LNCaP clone FGC (cell line): Measurements from ENCODE around the gene FAM241A.
"Not testable (repeated sequence)": the region's sequence is repeated elsewhere in the genome, so short reads cannot be mapped to it uniquely, and the experiment has no call there.

Experiments used
- DNase-seq: peaks from one replicate; pipeline ENCODE4 v3.0.0-alpha.2; 2011; ENCODE audit warnings: low read depth
- H3K4me3 ChIP-seq: 2 replicates; pipeline ENCODE4 v1.5.1; 2011; ENCODE audit warnings: mild to moderate bottlenecking, low read depth, low read length, control low read depth
- TF ChIP-seq, protein P1 (sequence below): IDR thresholded peaks from 2 replicates; pipeline ENCODE4 v1.5.1; 2012; ENCODE audit warnings: mild to moderate bottlenecking; ENCODE audit not compliant: control insufficient read depth, insufficient read depth; ENCODE audit errors: extremely low read depth

The FAM241A gene

DNA sequence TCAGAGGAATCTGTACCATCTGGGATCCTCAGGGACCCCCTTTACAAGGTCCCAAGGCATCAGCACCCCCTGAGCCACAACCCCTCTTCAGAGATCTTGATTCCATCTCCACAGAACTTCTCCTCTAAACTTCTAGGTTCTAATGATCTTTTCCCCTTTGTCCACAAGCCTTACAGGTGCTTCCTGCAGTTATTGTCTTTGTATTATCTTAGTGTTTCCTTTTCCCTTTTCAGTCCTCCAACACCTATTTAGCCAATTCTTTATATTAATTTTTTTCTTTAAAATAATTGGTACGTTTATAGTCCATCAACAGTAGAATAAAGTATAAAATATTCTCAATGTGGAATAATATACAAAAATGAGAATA is 35.2 kb upstream of the FAM241A start:
- TF ChIP-seq, protein P1, sequence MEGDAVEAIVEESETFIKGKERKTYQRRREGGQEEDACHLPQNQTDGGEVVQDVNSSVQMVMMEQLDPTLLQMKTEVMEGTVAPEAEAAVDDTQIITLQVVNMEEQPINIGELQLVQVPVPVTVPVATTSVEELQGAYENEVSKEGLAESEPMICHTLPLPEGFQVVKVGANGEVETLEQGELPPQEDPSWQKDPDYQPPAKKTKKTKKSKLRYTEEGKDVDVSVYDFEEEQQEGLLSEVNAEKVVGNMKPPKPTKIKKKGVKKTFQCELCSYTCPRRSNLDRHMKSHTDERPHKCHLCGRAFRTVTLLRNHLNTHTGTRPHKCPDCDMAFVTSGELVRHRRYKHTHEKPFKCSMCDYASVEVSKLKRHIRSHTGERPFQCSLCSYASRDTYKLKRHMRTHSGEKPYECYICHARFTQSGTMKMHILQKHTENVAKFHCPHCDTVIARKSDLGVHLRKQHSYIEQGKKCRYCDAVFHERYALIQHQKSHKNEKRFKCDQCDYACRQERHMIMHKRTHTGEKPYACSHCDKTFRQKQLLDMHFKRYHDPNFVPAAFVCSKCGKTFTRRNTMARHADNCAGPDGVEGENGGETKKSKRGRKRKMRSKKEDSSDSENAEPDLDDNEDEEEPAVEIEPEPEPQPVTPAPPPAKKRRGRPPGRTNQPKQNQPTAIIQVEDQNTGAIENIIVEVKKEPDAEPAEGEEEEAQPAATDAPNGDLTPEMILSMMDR: no peak
- H3K4me3 ChIP-seq: no peak overlapping the region

DNA sequence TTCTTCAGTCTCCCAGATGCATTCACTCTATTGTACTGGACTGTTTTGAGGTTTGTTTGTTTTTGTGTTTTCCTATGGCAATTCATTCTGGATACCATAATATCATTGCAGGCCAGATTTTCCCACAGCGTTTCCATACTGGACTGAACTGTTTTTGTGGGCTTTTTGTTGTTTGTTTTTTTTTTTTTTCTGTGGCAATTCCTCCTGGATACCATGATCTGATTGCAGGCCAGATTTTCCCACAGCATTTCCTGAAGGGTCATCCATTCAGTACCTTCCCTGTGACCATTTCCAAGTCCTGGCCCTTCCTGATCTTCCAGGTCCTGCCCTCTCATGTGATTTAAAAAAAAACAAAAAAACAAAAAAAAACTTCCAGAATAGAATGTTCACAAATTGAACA is 33.9 kb upstream of the FAM241A start:
- H3K4me3 ChIP-seq: no peak overlapping the region

More for the DNA sequence above, 35.2 kb upstream of the FAM241A start:
- no peak for DNase-seq

DNA sequence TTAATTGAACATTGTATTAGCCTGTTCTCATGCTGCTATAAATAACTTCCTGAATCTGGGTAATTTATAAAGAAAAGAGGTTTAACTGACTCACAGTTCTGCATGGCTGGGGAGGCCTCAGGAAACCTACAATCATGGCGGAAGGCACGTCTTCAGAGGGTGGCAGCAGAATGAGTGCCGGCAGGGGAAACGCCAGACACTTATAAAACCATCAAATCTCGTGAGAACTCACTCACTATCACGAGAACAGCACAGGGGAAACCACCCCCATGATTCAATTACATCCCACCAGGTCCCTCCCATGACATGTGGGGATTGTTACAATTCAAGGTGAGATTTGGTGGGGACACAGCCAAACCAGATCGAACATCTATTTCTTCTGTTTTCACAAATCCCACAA is 33.2 kb upstream of the FAM241A start:
- not testable (repeated sequence) for H3K4me3 ChIP-seq, DNase-seq

More for the DNA sequence above, 33.9 kb upstream of the FAM241A start:
- TF ChIP-seq, protein P1: no peak
- DNase-seq: no peak

DNA sequence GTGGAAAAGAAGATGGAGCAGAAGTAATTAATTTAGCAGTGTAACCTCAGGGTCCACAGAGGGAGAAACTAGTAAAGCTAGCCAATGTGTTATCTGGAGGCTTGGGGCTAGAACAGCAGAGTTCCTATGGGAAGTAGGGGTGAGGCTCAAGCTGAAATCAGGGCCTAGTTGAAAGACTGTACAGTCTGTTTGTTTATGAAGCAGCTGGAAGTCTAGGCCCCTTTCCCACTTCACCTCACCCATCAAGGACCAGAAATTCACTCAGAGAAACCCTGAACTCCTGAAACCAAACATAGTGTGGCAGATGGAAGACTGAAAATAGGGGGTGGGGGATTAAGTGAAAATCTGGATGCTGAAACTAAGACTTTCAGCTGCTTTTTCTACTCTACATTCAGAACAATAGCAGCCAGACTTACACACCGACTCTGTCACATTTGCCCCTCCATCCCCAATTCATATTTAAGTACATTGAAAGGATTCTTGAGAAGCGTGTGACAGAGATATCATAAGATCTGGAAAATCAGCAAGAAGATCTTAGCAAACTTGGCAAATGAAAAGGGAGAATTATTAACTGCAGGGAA is 32.6 kb upstream of the FAM241A start:
- TF ChIP-seq, protein P1: no peak
- no peak for DNase-seq

DNA sequence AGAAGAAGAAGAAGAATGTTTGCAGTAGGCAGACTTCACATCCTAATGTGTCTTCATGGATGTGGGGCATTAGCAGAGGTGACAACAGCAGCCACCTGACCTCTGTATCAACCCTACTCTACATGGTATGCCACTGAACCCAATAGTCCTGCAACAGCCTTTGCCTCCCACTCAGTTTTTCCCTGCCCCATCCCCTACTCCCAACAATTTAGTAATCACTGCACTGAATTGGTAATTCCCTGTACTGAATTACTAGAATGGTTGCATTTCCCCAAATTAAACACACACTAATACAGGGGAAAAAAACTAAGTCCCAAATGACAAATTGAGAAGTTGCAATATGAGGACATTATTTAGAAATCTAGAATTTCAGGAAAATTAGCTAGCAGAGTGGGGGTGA is 31.4 kb upstream of the FAM241A start:
- no peak overlapping the region for H3K4me3 ChIP-seq
- TF ChIP-seq, protein P1: no peak
- DNase-seq: no peak

More for the DNA sequence above, 32.6 kb upstream of the FAM241A start:
- no peak overlapping the region for H3K4me3 ChIP-seq

DNA sequence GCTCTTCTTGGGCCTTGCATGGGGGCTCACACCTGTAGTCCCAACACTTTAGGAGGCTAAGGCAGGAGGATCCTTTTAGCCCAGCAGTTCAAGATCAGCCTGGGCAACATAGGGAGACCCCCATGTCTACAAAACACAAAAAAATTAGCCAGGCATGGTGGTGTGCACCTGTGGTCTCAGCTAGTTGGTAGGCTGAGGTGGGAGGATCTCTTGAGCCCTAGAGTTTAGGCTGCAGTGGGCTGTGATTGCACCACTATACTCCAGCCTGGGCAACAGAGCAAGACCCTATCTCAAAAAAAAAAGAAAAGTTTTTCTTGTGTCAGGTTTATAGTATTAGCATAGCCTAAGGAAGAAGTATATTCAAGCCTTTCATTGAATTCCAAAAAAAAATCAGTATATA is 30.8 kb upstream of the FAM241A start:
- H3K4me3 ChIP-seq: no peak overlapping the region
- DNase-seq: no peak
- TF ChIP-seq, protein P1: no peak

DNA sequence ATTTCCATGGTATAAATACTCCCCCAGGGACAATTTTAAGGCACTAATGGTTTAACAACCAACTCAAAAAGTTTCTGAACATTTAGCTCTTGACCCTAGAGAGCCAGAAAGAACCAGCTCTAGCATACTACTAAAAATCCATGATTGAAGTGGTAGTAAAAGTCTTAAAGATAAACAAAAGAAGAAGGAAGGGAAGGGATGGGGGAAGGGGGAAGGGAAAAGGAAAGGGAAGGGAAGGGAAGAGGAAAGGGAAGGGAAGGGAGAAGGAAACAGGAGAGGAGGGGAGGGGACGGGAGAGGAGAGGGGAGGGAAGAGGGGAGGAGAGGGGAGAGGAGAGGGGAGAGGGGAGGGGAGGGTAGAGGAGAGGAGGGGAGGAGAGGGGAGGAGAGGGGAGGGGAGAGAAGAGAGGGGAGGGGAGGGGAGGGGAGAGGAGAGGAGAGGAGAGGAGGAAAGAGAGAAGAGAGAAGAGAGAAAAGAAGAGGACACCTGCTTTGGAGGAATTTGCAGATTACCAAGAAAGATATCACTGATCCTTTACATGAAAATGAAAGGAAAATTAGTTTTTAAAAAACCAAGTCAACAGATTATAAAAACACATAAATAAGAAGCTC is 26.4 kb upstream of the FAM241A start:
- TF ChIP-seq, protein P1: no peak
- H3K4me3 ChIP-seq: no peak overlapping the region
- no peak for DNase-seq
